Endothelial cell of umbilical vein (primary cell): ENCODE measurements around the gene CLDN34.

Source experiments
- MYC ChIP-seq: IDR thresholded peaks from one replicate; pipeline ENCODE4 v1.6.1; 2011; ENCODE audit warnings: mild to moderate bottlenecking, low read depth, low read length
- TF ChIP-seq, protein P1 (sequence below), 2 donors: IDR thresholded peaks; 1 replicate in 1 of 2; 2 replicates in 1 of 2; pipeline ENCODE4 v1.5.1; 2011; ENCODE audit warnings: low read length in 2 of 2, mild to moderate bottlenecking in 2 of 2, moderate library complexity in 2 of 2, control low read depth in 1 of 2, inconsistent platforms in 1 of 2, low read depth in 1 of 2; ENCODE audit not compliant: insufficient read depth in 1 of 2; ENCODE audit errors: extremely low read depth in 1 of 2

DNA sequence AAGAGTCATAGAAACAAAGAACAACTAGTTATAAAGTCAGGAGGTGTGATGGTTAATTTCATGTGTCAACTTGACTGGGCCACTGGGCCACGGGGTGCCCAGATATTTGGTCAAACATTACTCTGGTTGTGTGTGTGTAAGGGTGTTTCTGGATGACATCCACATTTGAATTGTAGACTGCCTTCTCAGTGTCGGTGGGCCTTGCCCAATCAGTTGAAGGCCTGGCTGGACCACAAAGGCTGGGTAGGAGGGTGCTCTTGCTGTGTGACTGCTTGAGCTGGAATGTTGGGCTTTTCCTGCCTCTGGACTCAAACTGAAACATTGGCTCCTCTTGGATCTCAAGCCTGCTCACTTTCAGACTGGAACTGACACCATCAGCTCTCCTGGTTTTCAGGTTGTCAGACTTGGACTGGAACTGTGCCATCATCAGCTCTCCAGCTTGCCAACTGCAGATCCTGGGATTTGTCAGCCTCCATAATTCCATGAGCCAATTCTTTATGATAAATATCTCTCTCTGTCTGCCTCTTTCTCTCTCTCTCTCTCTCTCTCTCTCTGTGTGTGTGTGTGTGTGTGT is 41.4 kb downstream of the CLDN34 start:
- TF ChIP-seq, protein P1, sequence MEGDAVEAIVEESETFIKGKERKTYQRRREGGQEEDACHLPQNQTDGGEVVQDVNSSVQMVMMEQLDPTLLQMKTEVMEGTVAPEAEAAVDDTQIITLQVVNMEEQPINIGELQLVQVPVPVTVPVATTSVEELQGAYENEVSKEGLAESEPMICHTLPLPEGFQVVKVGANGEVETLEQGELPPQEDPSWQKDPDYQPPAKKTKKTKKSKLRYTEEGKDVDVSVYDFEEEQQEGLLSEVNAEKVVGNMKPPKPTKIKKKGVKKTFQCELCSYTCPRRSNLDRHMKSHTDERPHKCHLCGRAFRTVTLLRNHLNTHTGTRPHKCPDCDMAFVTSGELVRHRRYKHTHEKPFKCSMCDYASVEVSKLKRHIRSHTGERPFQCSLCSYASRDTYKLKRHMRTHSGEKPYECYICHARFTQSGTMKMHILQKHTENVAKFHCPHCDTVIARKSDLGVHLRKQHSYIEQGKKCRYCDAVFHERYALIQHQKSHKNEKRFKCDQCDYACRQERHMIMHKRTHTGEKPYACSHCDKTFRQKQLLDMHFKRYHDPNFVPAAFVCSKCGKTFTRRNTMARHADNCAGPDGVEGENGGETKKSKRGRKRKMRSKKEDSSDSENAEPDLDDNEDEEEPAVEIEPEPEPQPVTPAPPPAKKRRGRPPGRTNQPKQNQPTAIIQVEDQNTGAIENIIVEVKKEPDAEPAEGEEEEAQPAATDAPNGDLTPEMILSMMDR (IDR thresholded peaks at IDR 0.05; ENCODE audit: extremely low read depth in 1 of 2, insufficient read depth in 1 of 2, low read depth in 1 of 2, low read length in 2 of 2) = no peak
- TF ChIP-seq MYC = no peak
